OCI-LY3 (cell line): Measurements from ENCODE around the gene GALNT16.

ENCODE experiments used
- H2AFZ ChIP-seq: fragments of 200-600, 300-600 bp; shearing (Covaris generic); 2 replicates; pipeline ENCODE4 v1.6.0; 2014; ENCODE audit warnings: antibody characterized with exemption, low read depth, low read length
- H3K27ac ChIP-seq: fragments of 200-600, 300-600 bp; sonication (generic); 2 replicates; pipeline ENCODE4 v1.5.1; 2014; ENCODE audit warnings: mild to moderate bottlenecking, low read length, moderate library complexity, mixed read lengths
- H3K27me3 ChIP-seq: fragments of 200-600, 300-600 bp; sonication (generic); 2 replicates; pipeline ENCODE4 v1.6.1; 2014; ENCODE audit warnings: low read depth, low read length, mixed read lengths
- H3K36me3 ChIP-seq: fragments of 200-600, 300-600 bp; sonication (generic); replicated peaks from 2 replicates; pipeline ENCODE3; 2014; ENCODE audit warnings: low read depth, low read length, mixed read lengths
- H3K4me1 ChIP-seq: fragments of 300-600, 200-600 bp; sonication (generic); 2 replicates; pipeline ENCODE4 v1.6.1; 2014; ENCODE audit warnings: low read length, mixed read lengths
- H3K4me2 ChIP-seq: fragments of 200-600, 300-600 bp; sonication (generic); 2 replicates; pipeline ENCODE4 v1.6.1; 2014; ENCODE audit warnings: low read length, mixed read lengths
- H3K4me3 ChIP-seq: fragments of 300-600, 200-600 bp; sonication (generic); 2 replicates; pipeline ENCODE4 v1.5.1; 2014; ENCODE audit warnings: antibody characterized with exemption, mild to moderate bottlenecking, low read length, moderate library complexity
- H3K79me2 ChIP-seq: fragments of 300-600, 200-600 bp; shearing (Covaris generic); 2 replicates; pipeline ENCODE4 v1.6.1; 2014; ENCODE audit warnings: mild to moderate bottlenecking, low read length, mixed read lengths
- H3K9ac ChIP-seq: fragments of 300-600, 200-600 bp; shearing (Covaris generic); 2 replicates; pipeline ENCODE4 v1.6.0; 2014; ENCODE audit warnings: mild to moderate bottlenecking, low read length, moderate library complexity
- H3K9me3 ChIP-seq: fragments of 200-600, 300-600 bp; shearing (Covaris generic); 2 replicates; pipeline ENCODE4 v1.6.1; 2014; ENCODE audit warnings: low read length, mixed read lengths; ENCODE audit not compliant: insufficient read depth
- H4K20me1 ChIP-seq: fragments of 200-600, 300-600 bp; sonication (generic); 2 replicates; pipeline ENCODE4 v1.6.1; 2016; ENCODE audit warnings: low read length, mixed read lengths; ENCODE audit not compliant: insufficient read depth
- EZH2phosphoT487 ChIP-seq: fragments of 200-600 bp; shearing (Covaris generic); IDR thresholded peaks from 2 replicates; pipeline ENCODE4 v1.6.1; 2018; ENCODE audit warnings: antibody characterized with exemption, mixed run types, low read depth
- TF ChIP-seq, protein P1 (sequence below): fragments of 200-600, 300-600 bp; sonication (generic); IDR thresholded peaks from 2 replicates; pipeline ENCODE4 v1.5.1; 2014; ENCODE audit warnings: antibody characterized with exemption, low read length, low read depth

Gene GALNT16

DNA sequence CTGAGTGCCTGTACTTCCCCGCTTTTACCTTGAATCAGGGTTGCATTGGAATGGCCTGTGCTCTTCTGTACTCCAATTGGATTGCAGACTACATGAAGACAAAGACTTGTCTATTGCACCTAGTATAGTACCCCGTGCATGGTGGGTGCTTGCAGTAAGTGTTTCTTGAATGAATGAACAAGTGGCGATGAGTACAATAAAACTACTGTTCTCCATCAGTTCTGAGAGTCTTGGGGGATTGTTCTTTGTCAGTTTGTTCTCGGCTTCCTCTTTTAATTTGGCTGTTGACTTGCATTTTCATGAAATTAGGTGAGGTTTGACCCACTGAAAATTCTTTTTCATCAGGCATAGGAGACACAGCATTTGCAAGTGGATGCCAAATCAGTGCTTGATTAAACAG lies 104.0 kb downstream of the GALNT16 start:
- Histone ChIP-seq H3K4me3 (no peak overlapping the region), H4K20me1 (no peaks in the 10 kb centered on the region), H3K9ac (no peak overlapping the region), H3K4me2 (no peak overlapping the region), H3K4me1 (peaks cover 28% of the 10 kb centered on the region), H2AFZ (no peak overlapping the region), H3K9me3 (no peaks in the 10 kb centered on the region), H3K36me3 (no peaks in the 10 kb centered on the region), H3K27ac (no peak overlapping the region), H3K79me2 (no peaks in the 10 kb centered on the region), H3K27me3 (no peaks in the 10 kb centered on the region)
- no peak for TF ChIP-seq EZH2phosphoT487
- TF ChIP-seq, protein P1, sequence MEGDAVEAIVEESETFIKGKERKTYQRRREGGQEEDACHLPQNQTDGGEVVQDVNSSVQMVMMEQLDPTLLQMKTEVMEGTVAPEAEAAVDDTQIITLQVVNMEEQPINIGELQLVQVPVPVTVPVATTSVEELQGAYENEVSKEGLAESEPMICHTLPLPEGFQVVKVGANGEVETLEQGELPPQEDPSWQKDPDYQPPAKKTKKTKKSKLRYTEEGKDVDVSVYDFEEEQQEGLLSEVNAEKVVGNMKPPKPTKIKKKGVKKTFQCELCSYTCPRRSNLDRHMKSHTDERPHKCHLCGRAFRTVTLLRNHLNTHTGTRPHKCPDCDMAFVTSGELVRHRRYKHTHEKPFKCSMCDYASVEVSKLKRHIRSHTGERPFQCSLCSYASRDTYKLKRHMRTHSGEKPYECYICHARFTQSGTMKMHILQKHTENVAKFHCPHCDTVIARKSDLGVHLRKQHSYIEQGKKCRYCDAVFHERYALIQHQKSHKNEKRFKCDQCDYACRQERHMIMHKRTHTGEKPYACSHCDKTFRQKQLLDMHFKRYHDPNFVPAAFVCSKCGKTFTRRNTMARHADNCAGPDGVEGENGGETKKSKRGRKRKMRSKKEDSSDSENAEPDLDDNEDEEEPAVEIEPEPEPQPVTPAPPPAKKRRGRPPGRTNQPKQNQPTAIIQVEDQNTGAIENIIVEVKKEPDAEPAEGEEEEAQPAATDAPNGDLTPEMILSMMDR, result no peak

DNA sequence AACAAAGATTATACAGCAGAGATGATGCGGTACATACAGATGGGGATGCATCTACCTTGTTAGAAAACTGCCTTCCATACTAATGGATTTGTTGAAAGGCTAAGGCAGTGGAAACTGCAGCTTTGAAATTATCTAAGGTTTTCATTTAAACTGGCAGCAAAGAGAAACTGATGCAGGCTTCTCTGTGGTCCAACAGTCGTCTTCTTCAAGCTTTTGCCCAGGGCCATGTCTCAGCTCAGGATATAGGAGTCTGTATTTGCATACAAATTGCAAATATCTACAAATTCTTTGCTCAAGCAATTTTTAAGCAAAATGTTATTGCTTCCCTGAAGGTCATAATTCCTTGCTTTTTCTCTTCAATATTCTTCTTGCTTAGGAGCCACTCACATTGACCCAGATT lies 104.4 kb downstream of the GALNT16 start:
- TF ChIP-seq, protein P1, result no peak
- no peak for TF ChIP-seq EZH2phosphoT487
- Histone ChIP-seq H2AFZ (no peak overlapping the region), H3K36me3 (no peaks in the 10 kb centered on the region), H3K79me2 (no peaks in the 10 kb centered on the region), H3K4me2 (no peak overlapping the region), H3K4me3 (no peak overlapping the region), H3K27ac (no peak overlapping the region), H3K27me3 (no peaks in the 10 kb centered on the region), H4K20me1 (no peaks in the 10 kb centered on the region), H3K9me3 (no peaks in the 10 kb centered on the region), H3K4me1 (peaks cover 24% of the 10 kb centered on the region), H3K9ac (no peak overlapping the region)

- H3K9me3 ChIP-seq, result no peaks in the 10 kb centered on the region
Measured at GRCh38 chr14:69366069-69366468, 106.1 kb downstream of the GALNT16 start.

DNA sequence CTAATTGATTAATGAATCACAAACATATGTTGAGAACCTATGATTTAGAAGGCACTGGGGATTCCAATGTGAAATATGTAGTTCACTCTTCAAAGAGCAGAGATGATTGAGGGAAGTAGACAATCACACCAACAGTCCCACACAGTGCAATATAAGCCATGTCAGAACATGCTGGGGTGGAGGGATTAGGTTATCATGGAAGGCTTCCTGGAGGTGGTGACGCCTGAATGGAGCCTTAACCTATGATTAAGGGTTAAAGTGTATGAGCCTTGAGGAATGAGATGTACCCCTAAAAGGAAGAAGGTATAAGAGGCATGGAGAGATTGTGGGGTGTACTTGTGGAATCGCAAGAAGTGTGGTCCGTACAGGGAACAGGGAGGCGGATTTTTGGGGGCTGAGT lies 106.8 kb downstream of the GALNT16 start:
- Histone ChIP-seq H3K9me3 (no peaks in the 10 kb centered on the region), H3K4me1 (0 out of 2 replicates have a peak, but pooled peaks cover 6% of the 10 kb centered on the region), H3K4me3 (no peak overlapping the region), H3K9ac (no peak overlapping the region), H3K27me3 (no peaks in the 10 kb centered on the region), H2AFZ (no peak overlapping the region), H3K4me2 (no peak overlapping the region), H4K20me1 (no peaks in the 10 kb centered on the region), H3K79me2 (no peaks in the 10 kb centered on the region), H3K36me3 (peaks cover 3% of the 10 kb centered on the region), H3K27ac (no peak overlapping the region)
- TF ChIP-seq EZH2phosphoT487, result no peak
- TF ChIP-seq, protein P1, result no peak

More at GRCh38 chr14:69366069-69366468, 106.1 kb downstream of the GALNT16 start:
- H3K9ac ChIP-seq, result no peak overlapping the region
- H2AFZ ChIP-seq, result no peak overlapping the region
- no peaks in the 10 kb centered on the region for H4K20me1 ChIP-seq
- no peak for TF ChIP-seq EZH2phosphoT487
- TF ChIP-seq, protein P1, result no peak
- H3K4me1 ChIP-seq, result peaks cover 10% of the 10 kb centered on the region
- H3K36me3 ChIP-seq, result peaks cover 3% of the 10 kb centered on the region
- H3K79me2 ChIP-seq, result no peaks in the 10 kb centered on the region
- H3K4me3 ChIP-seq, result no peak overlapping the region
- no peak overlapping the region for H3K27ac ChIP-seq
- no peak overlapping the region for H3K4me2 ChIP-seq
- no peaks in the 10 kb centered on the region for H3K27me3 ChIP-seq
